Natural killer cell (primary cell): Measurements from ENCODE around the gene TPRA1. TPM values are rescaled to one million over a fixed set of nuclear protein-coding genes. Genes with fewer than 3 reads are reported as not detected.
"Not testable (repeated sequence)": the region's sequence is repeated elsewhere in the genome, so short reads cannot be mapped to it uniquely, and the experiment has no call there.

Experiments
- ATAC-seq, 3 donors: fragments of 150-1000 bp in 2 of 3; fragments of 200-7000 bp in 1 of 3; cut with Tn5 transposase; 1 replicate in 1 of 3; 2 replicates in 2 of 3; pipeline ENCODE4 v1.10.0; 2021; ENCODE audit warnings: mild to moderate bottlenecking in 2 of 3, moderate library complexity in 2 of 3
- DNase-seq, 2 donors: peaks; one replicate each; pipeline versions ENCODE4 v3.0.0 to v3.0.0-alpha.2; 2013 to 2021; ENCODE audit warnings: mixed read lengths in 1 of 2
- H3K27ac ChIP-seq: one replicate; pipeline ENCODE4 v1.5.1; 2013; ENCODE audit warnings: mild to moderate bottlenecking, low read length
- H3K27me3 ChIP-seq: one replicate; pipeline ENCODE4 v1.6.1; 2013; ENCODE audit warnings: low read length; ENCODE audit not compliant: control insufficient read depth, insufficient read depth
- H3K36me3 ChIP-seq: one replicate; pipeline ENCODE4 v1.6.1; 2013; ENCODE audit warnings: low read length; ENCODE audit not compliant: control insufficient read depth, insufficient read depth
- H3K4me1 ChIP-seq: one replicate; pipeline ENCODE4 v1.6.1; 2013; ENCODE audit warnings: low read length; ENCODE audit not compliant: control insufficient read depth, insufficient read depth
- H3K4me3 ChIP-seq: one replicate; pipeline ENCODE4 v1.5.1; 2013; ENCODE audit warnings: low read length
- H3K9me3 ChIP-seq: one replicate; pipeline ENCODE4 v1.6.1; 2013; ENCODE audit warnings: low read length; ENCODE audit not compliant: control insufficient read depth, insufficient read depth
- H3K27ac Mint-ChIP-seq, 2 donors: one replicate each; pipeline ENCODE4 v1.8.0; 2022; ENCODE audit warnings: mild to moderate bottlenecking in 2 of 2, mixed read lengths in 2 of 2, moderate library complexity in 1 of 2
- H3K27me3 Mint-ChIP-seq, 2 donors: one replicate each; pipeline ENCODE4 v1.8.0; 2022; ENCODE audit warnings: low read depth in 2 of 2, mixed read lengths in 2 of 2
- H3K36me3 Mint-ChIP-seq: one replicate; pipeline ENCODE4 v1.8.0; 2022; ENCODE audit warnings: mixed read lengths
- H3K4me1 Mint-ChIP-seq, 2 donors: one replicate each; pipeline ENCODE4 v1.8.0; 2022; ENCODE audit warnings: mixed read lengths in 2 of 2
- H3K4me3 Mint-ChIP-seq: one replicate; pipeline ENCODE4 v1.8.0; 2022; ENCODE audit warnings: mild to moderate bottlenecking, moderate library complexity, mixed read lengths
- H3K9me3 Mint-ChIP-seq, 2 donors: one replicate each; pipeline ENCODE4 v1.8.0; 2022; ENCODE audit warnings: mixed read lengths in 2 of 2
- WGBS: methylation state at CpG from one replicate; pipeline ENCODE4 v1.1.7; 2013; ENCODE audit warnings: missing lambda C conversion rate; ENCODE audit not compliant: insufficient coverage; 5-methylcytosine and 5-hydroxymethylcytosine counted together
- intact Hi-C: fragments of 100-400 bp; cut with micrococcal nuclease; formaldehyde crosslinking; loops from one replicate; pipeline ENCODE4 v1.14.2; 2022
- total RNA-seq, 4 donors: library from RNA; stranded (reverse); fragments of 120-200 nt in 1 of 4; gene quantifications; one replicate each; pipeline versions ENCODE4 v1.2.3 to v1.2.4, GENCODE V29; 2013 to 2022
- TF ChIP-seq, protein P1 (sequence below): fragments of 200-600 bp; IDR thresholded peaks from one replicate; pipeline ENCODE4 v1.8.0; 2022; ENCODE audit warnings: antibody characterized with exemption

The TPRA1 gene
- total RNA-seq, 3 donors from 2014 or later (not counting 1 experiment from before 2014, with no cell fraction given), result 15.4 to 22.7 (median 22.1) TPM

DNA sequence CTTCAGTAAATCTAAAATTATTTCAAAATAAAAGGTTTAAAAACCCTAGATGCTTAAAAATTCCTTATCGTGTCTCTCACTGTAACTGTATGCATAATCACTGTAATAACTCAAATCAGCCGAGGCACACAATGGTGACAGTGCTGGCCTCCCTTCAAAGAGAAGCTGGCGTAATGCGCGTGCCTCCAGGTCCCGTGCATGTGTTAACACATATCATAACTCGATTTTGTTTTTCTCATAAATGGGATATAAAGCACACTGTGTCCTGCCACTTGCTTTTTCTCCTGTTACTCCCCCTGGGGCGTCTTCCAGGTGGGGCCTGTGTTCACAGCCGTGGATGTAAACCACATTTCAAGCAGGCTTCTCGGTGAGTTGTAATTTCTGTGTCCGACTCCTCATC is 56.0 kb downstream of the TPRA1 start:
- H3K9me3 Mint-ChIP-seq, result no peaks in the 10 kb centered on the region
- no peaks in the 10 kb centered on the region for H3K4me1 Mint-ChIP-seq
- DNase-seq (no peak), ATAC-seq (no peak)
- Histone ChIP-seq H3K9me3 (no peaks in the 10 kb centered on the region), H3K36me3 (no peaks in the 10 kb centered on the region), H3K27ac (no peak overlapping the region), H3K27me3 (no peaks in the 10 kb centered on the region), H3K4me3 (no peak overlapping the region), H3K4me1 (no peaks in the 10 kb centered on the region)
- no peak overlapping the region for H3K4me3 Mint-ChIP-seq
- intact Hi-C loops, result no loop called here
- peaks cover 8 to 11% of the 10 kb centered on the region in 2 donors for H3K27me3 Mint-ChIP-seq
- TF ChIP-seq, protein P1, sequence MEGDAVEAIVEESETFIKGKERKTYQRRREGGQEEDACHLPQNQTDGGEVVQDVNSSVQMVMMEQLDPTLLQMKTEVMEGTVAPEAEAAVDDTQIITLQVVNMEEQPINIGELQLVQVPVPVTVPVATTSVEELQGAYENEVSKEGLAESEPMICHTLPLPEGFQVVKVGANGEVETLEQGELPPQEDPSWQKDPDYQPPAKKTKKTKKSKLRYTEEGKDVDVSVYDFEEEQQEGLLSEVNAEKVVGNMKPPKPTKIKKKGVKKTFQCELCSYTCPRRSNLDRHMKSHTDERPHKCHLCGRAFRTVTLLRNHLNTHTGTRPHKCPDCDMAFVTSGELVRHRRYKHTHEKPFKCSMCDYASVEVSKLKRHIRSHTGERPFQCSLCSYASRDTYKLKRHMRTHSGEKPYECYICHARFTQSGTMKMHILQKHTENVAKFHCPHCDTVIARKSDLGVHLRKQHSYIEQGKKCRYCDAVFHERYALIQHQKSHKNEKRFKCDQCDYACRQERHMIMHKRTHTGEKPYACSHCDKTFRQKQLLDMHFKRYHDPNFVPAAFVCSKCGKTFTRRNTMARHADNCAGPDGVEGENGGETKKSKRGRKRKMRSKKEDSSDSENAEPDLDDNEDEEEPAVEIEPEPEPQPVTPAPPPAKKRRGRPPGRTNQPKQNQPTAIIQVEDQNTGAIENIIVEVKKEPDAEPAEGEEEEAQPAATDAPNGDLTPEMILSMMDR, result no peak
- H3K36me3 Mint-ChIP-seq, result no peaks in the 10 kb centered on the region
- 86% methylated on average over 11 of the region's 11 CpGs for WGBS
- H3K27ac Mint-ChIP-seq, result no peak overlapping the region

DNA sequence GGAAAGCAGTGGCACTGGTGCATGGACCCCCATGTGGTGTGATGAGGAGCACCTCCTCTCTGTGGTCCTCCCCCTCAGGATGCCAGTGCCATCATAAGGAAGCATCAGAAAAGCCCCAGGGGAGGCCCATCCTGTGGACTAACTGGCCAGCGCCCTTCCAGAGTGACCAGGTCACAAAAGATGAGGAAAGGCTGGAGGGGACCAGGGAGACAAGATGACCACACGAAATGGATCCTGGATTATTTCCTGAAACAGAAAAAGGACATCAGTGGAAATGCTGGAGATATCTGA is 56.4 kb downstream of the TPRA1 start:
- H3K9me3 ChIP-seq, result no peaks in the 10 kb centered on the region
- no peak for DNase-seq
- TF ChIP-seq, protein P1, result no peak
- H3K4me3 ChIP-seq, result no peak overlapping the region
- Mint-ChIP-seq H3K4me3 (no peak overlapping the region), H3K27ac (no peak overlapping the region), H3K4me1 (no peaks in the 10 kb centered on the region), H3K36me3 (no peaks in the 10 kb centered on the region), H3K27me3 (peaks cover 8 to 11% of the 10 kb centered on the region in 2 donors), H3K9me3 (no peaks in the 10 kb centered on the region)
- no peaks in the 10 kb centered on the region for H3K4me1 ChIP-seq
- no peaks in the 10 kb centered on the region for H3K36me3 ChIP-seq
- no peak overlapping the region for H3K27ac ChIP-seq
- no peaks in the 10 kb centered on the region for H3K27me3 ChIP-seq
- intact Hi-C loops, result no loop called here
- 73% methylated on average over 2 of the region's 2 CpGs for WGBS
- ATAC-seq, result no peak

DNA sequence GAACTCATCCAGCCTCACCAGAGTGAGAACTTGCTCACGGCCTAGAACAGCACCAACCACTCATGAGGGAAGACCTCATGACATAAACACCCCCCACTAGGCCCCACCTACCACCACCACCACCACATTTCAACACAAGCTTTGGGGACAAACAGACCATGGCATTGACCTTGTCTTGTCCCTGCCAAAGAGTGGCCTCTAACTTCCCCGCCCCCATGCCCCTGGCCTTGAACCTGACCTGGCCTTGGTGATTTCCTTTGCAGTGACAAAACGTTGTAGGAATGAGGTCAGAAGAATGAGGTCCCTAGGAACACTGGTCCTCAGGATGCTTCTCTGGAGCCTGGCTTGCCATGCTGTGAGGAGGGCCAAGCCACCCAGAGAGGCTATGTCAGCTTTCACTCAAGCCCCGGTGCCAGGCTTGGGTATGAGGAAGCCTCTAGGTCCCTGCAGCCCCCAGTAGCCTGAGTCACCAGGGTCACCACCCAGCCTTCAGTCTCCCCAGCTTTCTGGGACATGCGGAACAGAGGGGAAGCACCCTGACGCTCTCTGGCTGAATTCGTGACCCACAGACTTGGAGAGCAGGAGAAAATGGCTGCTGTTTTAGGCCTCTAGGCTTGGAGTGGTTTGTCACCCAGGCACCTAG is 57.9 kb downstream of the TPRA1 start:
- no peak for ATAC-seq
- Mint-ChIP-seq H3K36me3 (no peaks in the 10 kb centered on the region), H3K9me3 (no peaks in the 10 kb centered on the region), H3K4me1 (no peaks in the 10 kb centered on the region), H3K27me3 (peaks cover 11 to 15% of the 10 kb centered on the region in 2 donors), H3K27ac (no peak overlapping the region), H3K4me3 (no peak overlapping the region)
- WGBS, result 84% methylated on average over 7 of the region's 7 CpGs
- DNase-seq, result no peak
- no peak overlapping the region for H3K4me3 ChIP-seq
- H3K4me1 ChIP-seq, result no peaks in the 10 kb centered on the region
- no peaks in the 10 kb centered on the region for H3K36me3 ChIP-seq
- no peaks in the 10 kb centered on the region for H3K9me3 ChIP-seq
- TF ChIP-seq, protein P1, result no peak
- H3K27me3 ChIP-seq, result no peaks in the 10 kb centered on the region
- no peak overlapping the region for H3K27ac ChIP-seq
- intact Hi-C loops, result no loop called here

DNA sequence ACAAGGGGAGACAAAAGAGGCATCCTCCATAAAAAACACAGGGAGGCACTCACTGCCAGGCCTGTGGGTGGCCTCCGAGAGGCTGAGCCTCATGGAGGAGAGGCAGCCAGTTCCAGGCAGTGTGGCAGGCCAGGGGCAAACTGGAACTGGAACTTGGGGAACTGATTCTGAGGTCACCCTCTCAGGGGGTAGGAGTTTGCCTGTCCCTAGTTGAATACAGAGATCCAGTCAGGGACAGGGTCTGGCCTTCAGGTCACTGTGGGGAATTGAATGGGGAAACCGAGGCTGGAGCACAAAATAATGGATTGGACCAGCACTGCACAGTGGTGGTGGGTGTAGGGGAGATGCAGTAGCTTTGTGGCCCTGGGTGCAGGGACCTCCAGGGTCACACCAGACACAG is 58.7 kb downstream of the TPRA1 start:
- Histone ChIP-seq H3K4me3 (no peak overlapping the region), H3K4me1 (no peaks in the 10 kb centered on the region), H3K9me3 (no peaks in the 10 kb centered on the region), H3K27me3 (no peaks in the 10 kb centered on the region), H3K36me3 (no peaks in the 10 kb centered on the region), H3K27ac (no peak overlapping the region)
- no peak overlapping the region for H3K27ac Mint-ChIP-seq
- 82% methylated on average over 2 of the region's 2 CpGs for WGBS
- no peaks in the 10 kb centered on the region for H3K9me3 Mint-ChIP-seq
- no peaks in the 10 kb centered on the region for H3K4me1 Mint-ChIP-seq
- DNase-seq (no peak), ATAC-seq (no peak)
- H3K4me3 Mint-ChIP-seq, result no peak overlapping the region
- TF ChIP-seq, protein P1, result no peak
- H3K27me3 Mint-ChIP-seq, result peaks cover 13 to 20% of the 10 kb centered on the region in 2 donors
- no peaks in the 10 kb centered on the region for H3K36me3 Mint-ChIP-seq
- intact Hi-C loops, result no loop called here

DNA sequence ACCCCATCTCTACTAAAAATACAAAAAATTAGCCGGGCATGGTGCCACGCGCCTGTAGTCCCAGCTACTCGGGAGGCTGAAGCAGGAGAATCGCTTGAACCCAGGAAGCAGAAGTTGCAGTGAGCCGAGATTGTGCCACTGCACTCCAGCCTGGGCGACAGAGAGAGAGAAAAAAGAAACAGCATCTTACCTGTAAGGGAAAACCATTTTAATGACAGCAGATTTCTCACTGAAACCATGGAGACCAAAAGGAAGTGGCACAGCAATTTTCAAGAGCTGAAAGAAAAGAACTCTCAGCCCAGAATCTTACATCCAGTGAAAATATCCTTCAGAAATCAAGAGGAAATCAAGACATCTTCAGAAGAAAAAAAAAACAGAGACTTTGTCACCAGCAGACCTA is 59.7 kb downstream of the TPRA1 start:
- H3K9me3 Mint-ChIP-seq, H3K36me3 Mint-ChIP-seq, H3K9me3 ChIP-seq, H3K27ac Mint-ChIP-seq, H3K36me3 ChIP-seq, DNase-seq, H3K4me1 Mint-ChIP-seq, H3K4me3 Mint-ChIP-seq, H3K27me3 ChIP-seq, H3K27ac ChIP-seq, H3K4me3 ChIP-seq, intact Hi-C loops, ATAC-seq, H3K4me1 ChIP-seq: not testable (repeated sequence)
- H3K27me3 Mint-ChIP-seq, result peaks cover 13 to 19% of the 10 kb centered on the region in 2 donors
- 92% methylated on average over 7 of the region's 7 CpGs for WGBS
